Transverse colon (tissue), 3 donors: ENCODE results near the gene SRRM5.
A peak's percentile ranks its signal among the peaks of the same experiment; 100 is the strongest.

Experiments
- CTCF ChIP-seq, 5 experiments: fragments of 200-600 bp in 3 of 5; fragments of 450-650 bp in 2 of 5; sonication (generic) in 3 of 5; IDR thresholded peaks; 1 replicate in 2 of 5; 2 replicates in 3 of 5; pipeline ENCODE4 v1.5.1; 2016 to 2017; ENCODE audit warnings: antibody characterized with exemption in 5 of 5, inconsistent platforms in 3 of 5, mild to moderate bottlenecking in 2 of 5, moderate library complexity in 1 of 5
- EP300 ChIP-seq: sonication (generic); formaldehyde crosslinking; IDR thresholded peaks from one replicate; pipeline ENCODE4 v1.6.1; 2017; ENCODE audit warnings: antibody characterized with exemption, low read depth
- POLR2A ChIP-seq: fragments of 450-650 bp; IDR thresholded peaks from one replicate; pipeline ENCODE4 v1.6.1; 2016; ENCODE audit warnings: antibody characterized with exemption, mild to moderate bottlenecking, moderate library complexity

DNA sequence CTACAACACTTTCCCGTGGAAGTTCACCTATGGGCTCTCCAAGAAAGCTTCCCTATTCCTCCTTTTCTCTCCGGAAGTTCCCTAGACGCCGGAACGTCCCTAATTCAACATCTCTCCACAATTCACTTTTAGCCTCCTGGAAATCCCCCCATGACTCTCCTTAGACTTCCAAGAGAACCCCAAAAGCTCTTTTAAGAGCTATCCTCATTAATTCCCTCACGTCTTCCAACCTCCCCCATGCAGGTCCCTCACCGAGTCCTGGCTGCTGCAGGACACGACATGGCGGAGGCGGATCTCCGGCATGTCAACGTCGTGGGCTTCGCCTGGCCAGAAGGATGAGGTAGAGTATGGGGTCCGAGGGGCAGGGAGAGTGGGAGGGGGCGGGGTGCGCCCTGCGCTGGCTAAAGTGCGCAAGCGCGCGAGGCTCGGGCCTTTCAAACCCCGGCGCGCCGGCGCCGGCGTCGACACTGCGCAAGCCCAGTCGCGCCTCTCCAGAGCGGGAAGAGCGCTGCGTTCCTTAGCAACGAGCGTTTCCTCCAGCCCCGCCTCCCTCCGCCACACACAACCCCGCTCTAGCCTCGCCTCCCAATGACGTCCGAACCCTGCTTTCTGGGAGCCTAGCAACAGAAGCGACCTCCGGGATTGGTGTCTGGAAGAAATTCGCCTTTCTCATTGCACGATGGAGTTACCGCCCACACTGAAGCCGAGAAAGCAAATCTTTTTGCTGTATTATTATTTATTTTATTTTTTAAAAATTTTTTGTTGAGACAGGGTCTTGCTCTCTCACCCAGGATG, 36.5 kb upstream of the SRRM5 start, which contains the start of the genes PINLYP and XRCC1:
- TF ChIP-seq CTCF (IDR thresholded peaks at IDR 0.05) (no peak), EP300 (no peak), POLR2A (peak; percentile 48)
